ENCODE measurements around the gene PPP2R2B.

Gene PPP2R2B

GRCh38 chr5:146553446-146553845 lies 325.1 kb downstream of the PPP2R2B start:
- no peak for DNase-seq (ENCODE audit: low read depth in 2 of 2)

- DNase-seq (ENCODE audit: low read depth in 2 of 2) = no peak
Measured at GRCh38 chr5:146549615-146550014, 328.9 kb downstream of the PPP2R2B start.

DNA sequence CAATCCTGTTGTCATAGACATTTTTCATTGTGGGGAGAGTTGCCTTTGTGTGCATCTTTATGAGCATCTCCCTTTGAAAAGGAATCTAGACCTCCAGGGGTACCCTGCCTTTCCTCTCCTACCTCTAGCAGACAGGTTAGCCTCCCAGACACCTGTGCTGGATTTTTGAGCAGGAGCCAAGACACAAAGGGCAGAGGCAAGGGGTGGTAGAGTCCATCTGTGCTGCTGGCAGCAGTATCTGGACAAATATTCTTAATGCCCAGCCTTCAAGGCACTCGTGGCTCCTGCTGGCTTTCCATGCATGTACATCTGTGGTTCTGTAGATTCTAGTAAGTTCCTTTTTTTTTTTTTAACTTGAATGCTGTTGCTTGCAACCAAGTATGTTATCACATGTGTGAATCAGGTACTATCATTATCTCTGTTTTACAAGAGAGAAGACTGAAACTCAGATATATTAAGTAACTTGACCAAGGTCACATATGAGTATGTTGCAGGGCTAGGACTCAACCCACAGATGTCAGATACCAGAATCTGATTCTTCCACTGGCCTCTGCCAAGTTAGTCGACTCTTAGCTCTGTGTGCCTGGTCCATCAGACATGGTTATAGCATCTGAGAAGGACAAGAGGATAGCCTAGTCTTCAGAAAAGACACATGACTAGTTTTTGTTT lies 329.6 kb downstream of the PPP2R2B start:
- no peak for DNase-seq (ENCODE audit: low read depth in 2 of 2)

DNA sequence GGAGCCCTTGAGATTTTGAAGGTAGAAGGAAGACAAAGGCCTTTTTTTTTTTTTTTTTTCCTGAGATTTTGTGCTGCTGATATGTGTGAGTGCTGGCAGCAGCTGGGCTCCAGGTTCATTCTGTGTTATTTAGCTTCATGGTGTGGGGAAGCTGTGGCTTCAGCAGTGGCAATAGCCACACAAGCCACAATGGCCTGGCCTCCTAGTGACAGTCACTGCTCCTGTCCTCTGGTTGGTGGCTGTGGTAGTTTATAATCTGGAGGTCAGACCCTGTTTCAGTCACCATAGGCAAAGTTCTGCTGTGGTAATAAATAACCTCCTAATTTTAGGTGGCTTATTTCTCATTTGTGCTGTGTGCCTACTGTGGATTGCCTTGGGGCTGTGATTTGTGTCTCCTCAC lies 334.3 kb downstream of the PPP2R2B start:
- DNase-seq (ENCODE audit: low read depth in 2 of 2) = no peak

- DNase-seq (ENCODE audit: low read depth in 2 of 2) = peak; percentile 28 to 37
Measured at GRCh38 chr5:146541958-146542849, 336.4 kb downstream of the PPP2R2B start.

GRCh38 chr5:146540414-146540813 lies 338.1 kb downstream of the PPP2R2B start:
- DNase-seq (ENCODE audit: low read depth in 2 of 2) = no peak

DNA sequence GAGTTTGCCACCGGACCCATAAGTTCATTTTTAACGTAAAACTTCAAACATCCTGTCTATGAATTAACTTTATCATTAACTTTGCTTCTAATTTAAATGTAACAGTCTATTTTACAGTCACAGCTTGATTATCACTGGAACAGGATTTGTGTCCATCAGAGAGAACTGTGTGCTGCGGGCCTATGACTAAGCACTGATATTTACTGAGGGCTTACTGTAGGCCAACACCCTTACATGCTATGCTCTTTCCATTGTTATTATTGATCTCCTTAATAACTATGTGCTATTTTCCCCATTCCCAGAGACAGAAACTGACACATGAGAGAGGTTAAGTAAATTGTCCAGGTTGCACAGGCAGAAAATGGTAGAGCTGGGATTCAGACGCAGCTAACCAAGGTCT lies 338.6 kb downstream of the PPP2R2B start:
- DNase-seq (ENCODE audit: low read depth in 2 of 2) = no peak

GRCh38 chr5:146538432-146538831 lies 340.1 kb downstream of the PPP2R2B start:
- no peak for DNase-seq (ENCODE audit: low read depth in 2 of 2)

DNA sequence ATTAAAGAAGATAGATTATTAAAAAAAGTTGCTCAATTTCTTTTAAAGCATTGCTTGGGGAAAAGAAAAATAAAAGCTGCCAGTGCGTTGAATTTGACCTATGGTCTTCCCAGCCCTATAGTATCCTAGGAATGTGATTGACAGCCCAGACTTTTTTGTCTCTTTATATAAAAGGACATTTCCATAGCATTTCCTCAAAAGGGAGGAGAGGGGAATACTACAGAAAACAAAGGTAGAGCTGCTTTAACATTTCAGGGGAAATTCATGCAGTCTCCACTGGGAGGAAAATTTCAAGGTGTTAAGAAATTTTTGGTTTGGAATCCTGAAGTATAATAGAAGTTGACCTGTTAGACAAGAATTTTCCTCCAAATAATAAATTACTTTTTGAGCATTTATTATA lies 344.7 kb downstream of the PPP2R2B start:
- no peak for DNase-seq (ENCODE audit: low read depth in 2 of 2)

- peak; percentile 48 to 50 for DNase-seq (ENCODE audit: low read depth in 2 of 2)
Measured at GRCh38 chr5:146533260-146533857, 345.2 kb downstream of the PPP2R2B start.
